Vagina (tissue), 2 donors: ENCODE results near the gene ENOX1.

Source experiments
- CTCF ChIP-seq, 3 experiments: fragments of 450-650 bp in 2 of 3; fragments of 200-600 bp in 1 of 3; sonication (generic) in 1 of 3; IDR thresholded peaks; one replicate each; pipeline ENCODE4 v1.5.1; 2017 to 2019; ENCODE audit warnings: antibody characterized with exemption in 3 of 3, mild to moderate bottlenecking in 2 of 3, moderate library complexity in 2 of 3
- POLR2AphosphoS5 ChIP-seq, 2 donors: sonication (generic); formaldehyde crosslinking; IDR thresholded peaks; one replicate each; pipeline ENCODE4 v1.9.0; 2017; ENCODE audit warnings: antibody characterized with exemption in 2 of 2, mild to moderate bottlenecking in 2 of 2, low read depth in 1 of 2; ENCODE audit not compliant: insufficient read depth in 1 of 2

GRCh38 chr13:43196750-43197370 is 589.9 kb downstream of the ENOX1 start:
- TF ChIP-seq CTCF (IDR thresholded peaks at IDR 0.05): no peak
- no peak for TF ChIP-seq POLR2AphosphoS5 (IDR thresholded peaks at IDR 0.05; ENCODE audit: insufficient read depth in 1 of 2, low read depth in 1 of 2)
